Activated CD8-positive, alpha-beta T cell treated with anti-CD3 and anti-CD28 coated beads for 36 hours (primary cell): Measurements from ENCODE around the gene OPN3. TPM values are rescaled to one million over a fixed set of nuclear protein-coding genes. Genes with fewer than 3 reads are reported as not detected.

Experiments used
- ATAC-seq: fragments of 200-7000 bp; cut with Tn5 transposase; one replicate; pipeline ENCODE4 v1.10.0; 2021; ENCODE audit warnings: mild to moderate bottlenecking, moderate library complexity
- CTCF ChIA-PET: fragments of 350-600 bp; sonication (Branson Sonifier 250); formaldehyde crosslinking; loops from one replicate; lab custom pipeline; 2021; ENCODE audit warnings: antibody characterized with exemption; lab: Charles Lee
- POLR2A ChIA-PET: fragments of 350-600 bp; sonication (Branson Sonifier 250); formaldehyde crosslinking; loops from one replicate; lab custom pipeline; 2021; ENCODE audit warnings: antibody characterized with exemption; lab: Charles Lee
- DNase-seq: peaks from one replicate; pipeline ENCODE4 v3.0.0-alpha.2; 2020
- H3K27ac Mint-ChIP-seq: one replicate; pipeline ENCODE4 v1.8.0; 2021; ENCODE audit warnings: mild to moderate bottlenecking, mixed read lengths
- H3K27me3 Mint-ChIP-seq: one replicate; pipeline ENCODE4 v1.8.0; 2021; ENCODE audit warnings: mixed read lengths
- H3K36me3 Mint-ChIP-seq: one replicate; pipeline ENCODE4 v1.8.0; 2021; ENCODE audit warnings: low read depth, mixed read lengths
- H3K4me1 Mint-ChIP-seq: one replicate; pipeline ENCODE4 v1.8.0; 2021; ENCODE audit warnings: low read depth, mixed read lengths
- H3K4me3 Mint-ChIP-seq: one replicate; pipeline ENCODE4 v1.8.0; 2021; ENCODE audit warnings: mild to moderate bottlenecking, moderate library complexity, mixed read lengths
- H3K9me3 Mint-ChIP-seq: one replicate; pipeline ENCODE4 v1.8.0; 2021; ENCODE audit warnings: mixed read lengths
- CTCF ChIP-seq: fragments of 200-600 bp; IDR thresholded peaks from one replicate; pipeline ENCODE4 v1.8.0; 2022; ENCODE audit warnings: antibody characterized with exemption, mild to moderate bottlenecking
- intact Hi-C: fragments of 100-400 bp; cut with micrococcal nuclease; formaldehyde crosslinking; loops from one replicate; pipeline ENCODE4 v1.10.0; 2022
- total RNA-seq, 2 experiments: library from RNA; stranded (reverse); gene quantifications; one replicate each; pipeline ENCODE4 v1.2.3, GENCODE V29; 2021

OPN3 gene
- total RNA-seq, 2 experiments from 2014 or later = 9.9 to 11.8 TPM

GRCh38 chr1:241641773-241642592 is 1.8 kb upstream of the OPN3 start:
- intact Hi-C loops = no loop called here
- Mint-ChIP-seq H3K36me3 (peaks cover 17% of the 10 kb centered on the region), H3K4me1 (peaks cover 33% of the 10 kb centered on the region), H3K4me3 (no peak overlapping the region), H3K27me3 (no peaks in the 10 kb centered on the region), H3K9me3 (peaks cover 13% of the 10 kb centered on the region), H3K27ac (no peak overlapping the region)
- TF ChIP-seq CTCF = no peak
- ATAC-seq (no peak), DNase-seq (no peak)
- ChIA-PET CTCF (interaction anchor here (1.1 to 1.9 kb wide), 3 partner anchors 14 to 31 kb away, joined by 3 to 7 read pairs (median 4); no protein-coding TSS in a partner anchor), POLR2A (interaction anchor here (0.6 to 2.8 kb wide), 3 partner anchors 10 to 205 kb away, joined by 3 to 7 read pairs (median 3); partner anchors contain the start of genes EXO1 and WDR64)

GRCh38 chr1:241640867-241641622 is 876 bp upstream of the OPN3 start:
- peaks cover 13% of the 10 kb centered on the region for H3K9me3 Mint-ChIP-seq
- POLR2A ChIA-PET = interaction anchor here (0.6 to 2.8 kb wide), 9 partner anchors 11 to 209 kb away, joined by 3 to 7 read pairs (median 3); partner anchors contain the start of genes EXO1 and WDR64

GRCh38 chr1:241639623-241640148 is 483 bp downstream of the OPN3 start:
- H3K36me3 Mint-ChIP-seq = peaks cover 32% of the 10 kb centered on the region
- H3K4me1 Mint-ChIP-seq = peaks cover 50% of the 10 kb centered on the region
- DNase-seq = peak; percentile 52
- intact Hi-C loops = no loop called here
- H3K27ac Mint-ChIP-seq = peak overlapping the region; percentile 91
- ChIA-PET CTCF (no interaction called here), POLR2A (interaction anchor here (1.0 to 2.8 kb wide), 7 partner anchors 10 to 208 kb away, joined by 3 to 7 read pairs (median 4); partner anchors contain the start of gene EXO1)
- ATAC-seq = peak; percentile 45
- H3K9me3 Mint-ChIP-seq = peaks cover 13% of the 10 kb centered on the region
- H3K27me3 Mint-ChIP-seq = no peaks in the 10 kb centered on the region
- peak overlapping the region; percentile 91 for H3K4me3 Mint-ChIP-seq
- no peak for TF ChIP-seq CTCF

More at GRCh38 chr1:241640867-241641622, 876 bp upstream of the OPN3 start:
- no peaks in the 10 kb centered on the region for H3K27me3 Mint-ChIP-seq
- H3K4me1 Mint-ChIP-seq = peaks cover 40% of the 10 kb centered on the region
- ATAC-seq (no peak), DNase-seq (no peak)
- peaks cover 22% of the 10 kb centered on the region for H3K36me3 Mint-ChIP-seq
- peak overlapping the region; percentile 86 for H3K27ac Mint-ChIP-seq
- H3K4me3 Mint-ChIP-seq = peak overlapping the region; percentile 60
- CTCF ChIA-PET = interaction anchor here (1.1 to 1.4 kb wide), 3 partner anchors 11 to 30 kb away, joined by 3 to 7 read pairs (median 4); no protein-coding TSS in a partner anchor
- intact Hi-C loops = no loop called here
- TF ChIP-seq CTCF = no peak

- DNase-seq (no peak), ATAC-seq (no peak)
- POLR2A ChIA-PET = no interaction called here
- H3K27me3 Mint-ChIP-seq = no peaks in the 10 kb centered on the region
- H3K36me3 Mint-ChIP-seq = peaks cover 37% of the 10 kb centered on the region
- TF ChIP-seq CTCF = no peak
- H3K4me3 Mint-ChIP-seq = peak overlapping the region; percentile 91
- intact Hi-C loops = no loop called here
- H3K9me3 Mint-ChIP-seq = peaks cover 13% of the 10 kb centered on the region
- H3K27ac Mint-ChIP-seq = peak overlapping the region; percentile 91
- CTCF ChIA-PET = interaction anchor here (2.9 kb wide), 1 partner anchor 11 kb away, joined by 8 read pairs; no protein-coding TSS in a partner anchor
- H3K4me1 Mint-ChIP-seq = peaks cover 54% of the 10 kb centered on the region
Observed at GRCh38 chr1:241638909-241639622, 1.1 kb downstream of the OPN3 start.
